T47D (cell line): ENCODE results near the gene BEND5.

Experiments
- DNase-seq, 2 experiments: peaks; one replicate each; pipeline versions ENCODE4 v3.0.0 to v3.0.0-alpha.2; 2011 to 2012; ENCODE audit warnings: low read depth in 1 of 2, low spot score in 1 of 2
- JUND ChIP-seq: IDR thresholded peaks from 2 replicates; pipeline ENCODE4 v1.6.1; 2012; ENCODE audit warnings: low read depth
- in situ Hi-C: cut with HindIII; loops from 2 replicates; pipeline ENCODE4 v1.10.0; 2016; ENCODE audit warnings: low sequenced_read_pairs, low pct_unique_long_range_greater_than_20kb

The BEND5 gene

GRCh38 chr1:48730164-48730910, 46.4 kb downstream of the BEND5 start:
- TF ChIP-seq JUND, result no peak
- DNase-seq, result no peak
- in situ Hi-C loops, result no loop called here

GRCh38 chr1:48728584-48728983, 48.1 kb downstream of the BEND5 start:
- DNase-seq, result no peak
- no peak for TF ChIP-seq JUND
- in situ Hi-C loops, result no loop called here

DNA sequence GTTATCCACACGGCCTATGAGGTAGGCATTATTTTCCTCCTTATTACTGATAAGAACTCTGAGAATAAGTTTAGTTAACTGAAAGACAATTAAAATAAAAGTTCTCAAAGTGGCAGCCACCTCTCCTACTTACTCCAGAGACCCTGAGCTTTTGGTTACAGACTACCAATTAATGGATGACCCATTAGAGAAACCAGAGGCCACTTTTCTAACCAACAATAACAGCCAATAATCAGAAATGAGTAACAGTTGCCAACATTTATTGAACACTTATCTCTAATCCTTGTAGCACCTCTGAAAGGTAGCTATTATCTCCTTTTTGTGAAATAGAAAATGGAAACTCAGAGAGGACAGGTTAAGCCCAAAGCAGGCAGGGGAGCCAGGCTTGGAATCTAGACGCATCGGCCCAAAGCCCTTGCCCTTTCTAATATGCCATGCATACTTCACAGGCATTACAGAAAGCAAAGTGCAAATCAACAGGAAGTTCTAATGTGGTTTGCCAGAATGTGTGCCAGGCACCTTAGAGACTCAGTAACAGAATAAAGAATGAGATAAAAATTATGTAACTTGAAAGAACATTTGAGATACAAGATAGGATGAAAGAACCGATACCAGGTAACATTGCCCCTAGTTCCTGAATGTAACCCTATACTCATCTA, 50.0 kb downstream of the BEND5 start:
- in situ Hi-C loops, result no loop called here
- no peak for TF ChIP-seq JUND

GRCh38 chr1:48726139-48726538, 50.6 kb downstream of the BEND5 start:
- no peak for TF ChIP-seq JUND
- in situ Hi-C loops, result no loop called here
- no peak for DNase-seq

More for the DNA sequence above, 50.0 kb downstream of the BEND5 start:
- DNase-seq, result no peak

- in situ Hi-C loops, result no loop called here
- no peak for DNase-seq
- TF ChIP-seq JUND, result no peak
Measured at GRCh38 chr1:48725341-48726046, 51.2 kb downstream of the BEND5 start.

DNA sequence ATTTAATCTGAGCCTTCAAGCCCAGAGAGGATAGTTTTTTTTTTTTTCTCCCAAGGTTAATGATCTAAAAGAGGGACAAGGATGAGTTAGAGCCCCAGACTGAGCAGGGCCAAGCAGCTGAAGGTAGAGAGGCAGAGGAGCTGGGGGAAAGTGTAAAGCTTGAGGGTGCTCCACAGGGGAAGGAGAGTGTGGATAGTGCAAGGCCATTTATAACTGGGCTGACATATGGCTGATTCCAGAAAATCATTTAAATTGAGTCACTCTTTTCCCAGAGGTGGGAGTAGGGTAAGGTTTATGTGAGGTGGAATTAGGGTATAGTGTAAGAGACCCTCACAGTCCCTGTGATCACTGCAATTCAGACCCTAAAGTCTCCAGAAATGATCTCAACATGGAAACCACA, 55.8 kb downstream of the BEND5 start:
- no peak for DNase-seq
- no peak for TF ChIP-seq JUND
- in situ Hi-C loops, result no loop called here

GRCh38 chr1:48718705-48719104, 58.0 kb downstream of the BEND5 start:
- DNase-seq, result no peak
- no peak for TF ChIP-seq JUND
- in situ Hi-C loops, result no loop called here

GRCh38 chr1:48718116-48718630, 58.5 kb downstream of the BEND5 start:
- no peak for TF ChIP-seq JUND
- in situ Hi-C loops, result no loop called here
- no peak for DNase-seq

GRCh38 chr1:48717082-48717481, 59.6 kb downstream of the BEND5 start:
- in situ Hi-C loops, result no loop called here
- no peak for TF ChIP-seq JUND

DNA sequence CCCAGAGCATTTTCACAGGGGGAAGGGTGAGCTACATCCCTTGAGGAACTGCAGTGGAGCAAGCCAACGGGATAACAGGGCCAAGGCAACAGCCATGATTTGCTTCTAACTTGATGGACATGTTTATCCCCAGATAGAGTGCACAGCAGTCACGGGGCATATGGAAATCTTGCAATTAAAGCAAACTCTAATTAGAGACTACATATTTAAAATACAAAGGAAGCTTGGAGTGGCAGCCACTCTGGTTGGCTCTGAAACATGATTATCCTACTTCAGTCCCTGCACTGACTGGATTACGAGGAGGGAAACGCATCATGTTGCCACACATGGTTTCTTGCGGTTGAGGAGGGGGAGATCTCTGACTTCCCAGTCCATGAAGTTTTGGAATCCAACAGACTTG, 60.8 kb downstream of the BEND5 start:
- in situ Hi-C loops, result no loop called here
- no peak for DNase-seq
- no peak for TF ChIP-seq JUND

More at GRCh38 chr1:48717082-48717481, 59.6 kb downstream of the BEND5 start:
- no peak for DNase-seq

DNA sequence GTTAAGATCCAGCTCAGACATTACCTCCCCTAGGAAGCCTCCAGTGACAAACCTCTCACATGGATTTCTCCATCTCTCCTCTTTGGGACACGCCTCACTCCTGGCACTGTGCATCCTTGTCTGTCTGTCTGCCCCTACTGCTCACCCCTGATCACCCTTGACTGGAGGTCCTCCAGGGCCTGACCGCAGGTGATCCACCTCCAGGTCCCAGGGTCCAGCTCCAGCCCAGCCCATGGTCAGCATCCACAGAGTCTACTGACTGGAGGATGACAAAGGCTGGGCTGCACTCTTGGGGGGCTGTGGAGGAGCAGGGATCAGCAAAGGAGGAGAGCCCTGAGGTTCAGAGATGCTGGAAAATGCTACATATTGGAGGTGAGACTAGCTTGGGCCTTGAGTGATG, 65.8 kb downstream of the BEND5 start:
- DNase-seq, result no peak
- TF ChIP-seq JUND, result no peak
- in situ Hi-C loops, result no loop called here

GRCh38 chr1:48710318-48710717, 66.4 kb downstream of the BEND5 start:
- DNase-seq, result no peak
- no peak for TF ChIP-seq JUND
- in situ Hi-C loops, result no loop called here

DNA sequence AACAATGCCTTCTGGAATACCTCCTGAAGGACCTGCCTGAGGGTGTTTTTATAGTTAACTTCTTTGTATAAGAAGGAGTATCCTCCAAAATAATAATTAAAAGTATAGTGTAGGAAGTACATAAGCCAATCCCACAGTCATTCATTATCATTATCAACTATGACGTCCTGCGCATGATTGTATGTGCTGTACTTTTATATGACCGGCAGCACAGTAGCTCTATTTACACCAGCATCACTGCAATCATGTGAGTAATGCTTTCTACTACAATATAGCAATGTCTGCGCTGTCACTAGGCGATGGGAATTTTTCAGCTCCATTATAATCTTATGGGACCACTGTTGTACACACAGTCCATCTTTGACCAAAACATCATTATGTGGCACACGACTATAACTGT, 72.0 kb downstream of the BEND5 start:
- no peak for DNase-seq
- in situ Hi-C loops, result no loop called here
- TF ChIP-seq JUND, result no peak
